Panc1 (cell line): Measurements from ENCODE around the gene CES4A.

Experiments
- CTCF ChIP-seq: fragments of 450-650 bp; IDR thresholded peaks from 2 replicates; pipeline ENCODE4 v1.5.1; 2017; ENCODE audit warnings: mild to moderate bottlenecking
- POLR2AphosphoS5 ChIP-seq: IDR thresholded peaks from 2 replicates; pipeline ENCODE4 v1.6.1; 2012; ENCODE audit warnings: mild to moderate bottlenecking, low read depth, low read length, moderate library complexity
- REST ChIP-seq, 2 experiments: IDR thresholded peaks; 2 replicates each; pipeline ENCODE4 v1.6.1; 2011 to 2012; ENCODE audit warnings: low read depth in 2 of 2, control low read depth in 1 of 2, low read length in 1 of 2, mild to moderate bottlenecking in 1 of 2, moderate library complexity in 1 of 2; ENCODE audit not compliant: insufficient read depth in 1 of 2
- TCF7L2 ChIP-seq: IDR thresholded peaks from 2 replicates; pipeline ENCODE4 v1.6.1; 2011; ENCODE audit warnings: mild to moderate bottlenecking, low read depth, low read length, inconsistent platforms

- TF ChIP-seq CTCF (no peak), POLR2AphosphoS5 (no peak), REST (IDR thresholded peaks at IDR 0.05; ENCODE audit: insufficient read depth in 1 of 2, low read depth in 2 of 2, low read length in 1 of 2) (no peak), TCF7L2 (no peak)
Measured at GRCh38 chr16:66948837-66949225, 39.6 kb upstream of the CES4A start.
